ENCODE results near the gene IL10RA.

DNA sequence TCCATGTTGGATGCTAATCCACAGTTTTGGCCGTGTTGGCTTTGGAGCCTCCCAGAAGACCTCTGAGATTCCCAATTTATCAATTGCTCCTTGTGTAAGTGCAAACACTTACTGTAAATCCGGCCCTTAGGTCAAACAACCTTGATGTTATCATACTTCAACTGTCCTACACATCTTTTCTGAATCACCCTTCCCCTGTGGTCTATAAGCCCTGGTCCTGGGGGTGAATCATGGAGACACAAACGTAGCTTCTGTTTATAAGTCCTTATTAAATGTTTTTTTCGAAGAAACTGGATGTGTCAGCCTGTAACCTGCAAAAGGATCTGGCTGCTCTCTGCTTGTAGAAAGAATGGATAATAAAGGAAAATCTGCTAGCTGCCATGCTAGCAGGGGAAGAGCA lies 1.7 kb upstream of the IL10RA start:
- TF ChIP-seq ZNF114 (CRISPR knock-in tag; IDR thresholded peaks at IDR 0.05) (no peak), JUNB (IDR thresholded peaks at IDR 0.05; ENCODE audit: unreplicated experiment) (no peak)
- TF ChIP-seq, protein P1, sequence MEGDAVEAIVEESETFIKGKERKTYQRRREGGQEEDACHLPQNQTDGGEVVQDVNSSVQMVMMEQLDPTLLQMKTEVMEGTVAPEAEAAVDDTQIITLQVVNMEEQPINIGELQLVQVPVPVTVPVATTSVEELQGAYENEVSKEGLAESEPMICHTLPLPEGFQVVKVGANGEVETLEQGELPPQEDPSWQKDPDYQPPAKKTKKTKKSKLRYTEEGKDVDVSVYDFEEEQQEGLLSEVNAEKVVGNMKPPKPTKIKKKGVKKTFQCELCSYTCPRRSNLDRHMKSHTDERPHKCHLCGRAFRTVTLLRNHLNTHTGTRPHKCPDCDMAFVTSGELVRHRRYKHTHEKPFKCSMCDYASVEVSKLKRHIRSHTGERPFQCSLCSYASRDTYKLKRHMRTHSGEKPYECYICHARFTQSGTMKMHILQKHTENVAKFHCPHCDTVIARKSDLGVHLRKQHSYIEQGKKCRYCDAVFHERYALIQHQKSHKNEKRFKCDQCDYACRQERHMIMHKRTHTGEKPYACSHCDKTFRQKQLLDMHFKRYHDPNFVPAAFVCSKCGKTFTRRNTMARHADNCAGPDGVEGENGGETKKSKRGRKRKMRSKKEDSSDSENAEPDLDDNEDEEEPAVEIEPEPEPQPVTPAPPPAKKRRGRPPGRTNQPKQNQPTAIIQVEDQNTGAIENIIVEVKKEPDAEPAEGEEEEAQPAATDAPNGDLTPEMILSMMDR (conservative IDR thresholded peaks at IDR 0.05; ENCODE audit: low read depth in 2 of 2), result no peak
